Esophagus squamous epithelium (tissue), 5 donors: ENCODE results near the gene PLCH2. TPM values are rescaled to one million over a fixed set of nuclear protein-coding genes. Genes with fewer than 3 reads are reported as not detected.
"Not testable (repeated sequence)": the region's sequence is repeated elsewhere in the genome, so short reads cannot be mapped to it uniquely, and the experiment has no call there.

Experiments
- DNase-seq: peaks from one replicate; lab custom pipeline; 2025; lab: John Stamatoyannopoulos, UW
- H3K27ac ChIP-seq, 4 donors: fragments of 200-600 bp; sonication (generic); one replicate each; pipeline ENCODE4 v1.5.1; 2016 to 2019; ENCODE audit warnings: mild to moderate bottlenecking in 1 of 4
- H3K27me3 ChIP-seq, 4 donors: fragments of 200-600 bp; sonication (generic); 1 replicate in 3 of 4; 2 replicates in 1 of 4; pipeline versions ENCODE4 v1.5.1 to v1.6.0; 2017 to 2021; ENCODE audit warnings: antibody characterized with exemption in 1 of 4
- H3K36me3 ChIP-seq, 3 donors: fragments of 200-600 bp; sonication (generic); one replicate each; pipeline ENCODE4 v1.5.1; 2016 to 2019
- H3K4me1 ChIP-seq, 3 donors: fragments of 200-600 bp; sonication (generic); one replicate each; pipeline ENCODE4 v1.5.1; 2017 to 2019
- H3K4me3 ChIP-seq, 4 donors: fragments of 200-600 bp; sonication (generic); 1 replicate in 3 of 4; 2 replicates in 1 of 4; pipeline ENCODE4 v1.5.1; 2016 to 2019; ENCODE audit warnings: mild to moderate bottlenecking in 2 of 4, moderate library complexity in 1 of 4
- H3K9me3 ChIP-seq, 3 donors: fragments of 200-600 bp; sonication (generic); one replicate each; pipeline ENCODE4 v1.5.1; 2016 to 2019
- POLR2A ChIP-seq, 4 donors: fragments of 450-650 bp; IDR thresholded peaks; one replicate each; pipeline ENCODE4 v1.6.1; 2017; ENCODE audit warnings: antibody characterized with exemption in 4 of 4, mild to moderate bottlenecking in 4 of 4, moderate library complexity in 3 of 4
- WGBS, 2 donors: methylation state at CpG; one replicate each; pipeline ENCODE4 v1.1.5; 2018; 5-methylcytosine and 5-hydroxymethylcytosine counted together
- intact Hi-C: fragments of 100-400 bp; cut with DNase I; formaldehyde crosslinking; loops from one replicate; pipeline ENCODE4 v1.15.0; 2022
- total RNA-seq, 4 donors: library from RNA; depleted of rRNA; stranded (reverse); fragments of >200 nt; gene quantifications; one replicate each; pipeline ENCODE4 v1.1.0, GENCODE V29; 2016
- TF ChIP-seq, protein P1 (sequence below), 6 experiments: fragments of 450-650 bp in 4 of 6; fragments of 200-600 bp in 2 of 6; sonication (generic) in 2 of 6; IDR thresholded peaks; one replicate each; pipeline ENCODE4 v1.5.1; 2016 to 2019; ENCODE audit warnings: antibody characterized with exemption in 6 of 6, mild to moderate bottlenecking in 4 of 6, moderate library complexity in 4 of 6
- donor health status: DM: yes; HTN: yes; CAD: no.

The PLCH2 gene
- total RNA-seq, 4 donors from 2014 or later = 26.1 to 34.3 (median 31.5) TPM

DNA sequence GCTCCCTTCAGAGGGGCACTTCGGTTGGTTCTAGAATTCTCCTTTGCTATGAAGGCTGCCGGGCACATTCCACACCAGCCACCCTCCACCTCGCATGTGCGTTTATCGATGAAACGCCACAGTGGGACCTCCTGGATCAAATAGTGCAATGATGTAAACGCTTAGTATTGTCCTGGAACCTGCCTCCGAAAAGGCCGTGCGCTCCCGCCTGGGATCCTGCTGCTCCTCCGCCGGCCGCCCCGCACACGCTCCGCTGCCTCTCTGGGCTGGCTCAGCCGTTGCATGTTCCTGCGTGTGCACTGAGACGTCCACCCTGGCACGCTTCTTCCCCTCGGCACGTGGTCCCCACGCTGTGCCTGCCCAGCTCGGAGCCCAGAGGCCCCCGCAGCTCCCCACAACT lies 76.1 kb downstream of the PLCH2 start:
- no peaks in the 10 kb centered on the region for H3K36me3 ChIP-seq
- DNase-seq = no peak
- no peak overlapping the region for H3K4me3 ChIP-seq
- WGBS, 2 donors = 64 to 81% methylated on average over 16 to 19 of the region's 26 CpGs
- intact Hi-C loops = no loop called here
- no peak overlapping the region for H3K27ac ChIP-seq
- no peak for TF ChIP-seq POLR2A (IDR thresholded peaks at IDR 0.05)
- H3K4me1 ChIP-seq = peaks cover 37 to 66% (median 43%) of the 10 kb centered on the region in 3 donors
- H3K9me3 ChIP-seq = no peaks in the 10 kb centered on the region
- no peaks in the 10 kb centered on the region for H3K27me3 ChIP-seq

DNA sequence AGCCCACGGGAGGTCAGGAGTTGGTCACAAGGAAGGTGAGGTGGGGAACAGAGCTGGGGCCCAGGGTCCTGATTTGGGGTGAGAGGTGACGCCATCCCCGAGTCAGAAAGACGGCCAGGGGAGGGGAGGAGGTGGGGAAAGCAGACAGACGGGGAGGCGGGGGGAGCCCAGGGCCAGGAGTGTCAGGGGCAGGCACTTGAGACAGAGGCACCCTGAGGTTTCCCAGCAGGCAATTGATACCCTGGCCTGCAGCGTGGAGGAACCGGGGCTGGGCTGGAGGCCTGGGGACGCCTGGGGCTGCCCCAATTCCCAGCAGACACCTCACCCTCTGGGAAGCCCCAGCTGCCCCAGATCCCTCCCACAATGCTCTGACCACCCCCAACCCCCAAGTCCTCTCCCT lies 77.0 kb downstream of the PLCH2 start:
- H3K27me3 ChIP-seq, H3K9me3 ChIP-seq, H3K36me3 ChIP-seq, intact Hi-C loops, H3K27ac ChIP-seq, DNase-seq, H3K4me3 ChIP-seq: not testable (repeated sequence)
- peaks cover 34 to 66% (median 43%) of the 10 kb centered on the region in 3 donors for H3K4me1 ChIP-seq
- WGBS, 2 donors = no CpG with 5 or more reads among the region's 9 CpGs

DNA sequence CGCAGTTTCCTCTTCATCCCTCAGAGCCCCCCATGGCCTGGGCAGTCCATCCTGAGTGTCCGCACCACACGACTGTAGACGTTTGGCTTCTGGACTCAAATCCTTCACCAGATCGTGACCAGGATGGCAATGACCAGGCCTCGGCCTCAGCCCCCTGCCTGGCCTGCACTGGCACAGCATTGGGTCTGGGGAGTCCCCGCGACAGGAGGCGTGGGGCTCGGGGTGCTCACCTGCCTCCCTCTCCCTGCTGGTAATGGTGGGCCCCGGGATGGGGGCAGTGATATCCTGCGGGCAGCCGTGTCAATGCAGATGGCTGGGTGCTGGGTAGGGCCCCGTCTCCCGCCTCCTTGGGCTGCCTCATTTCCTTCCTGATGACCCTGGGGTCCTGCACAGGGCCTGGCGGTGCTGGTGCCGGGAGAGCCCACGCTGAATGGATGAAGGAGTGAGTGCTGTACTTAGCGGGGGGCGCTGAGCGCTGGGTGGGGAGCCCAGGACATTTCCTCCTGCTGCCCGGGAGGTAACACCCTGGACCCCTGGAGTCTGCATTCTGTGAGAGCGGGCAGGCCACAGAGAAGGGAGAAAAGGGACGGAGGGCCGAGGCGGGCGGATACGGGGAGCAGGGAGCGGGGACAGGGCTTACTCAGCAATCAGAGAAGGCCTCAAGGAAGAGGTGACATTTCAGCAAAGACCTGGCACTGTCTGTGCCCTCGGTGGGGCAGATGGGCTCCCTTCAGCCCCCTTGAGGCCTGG lies 78.0 kb downstream of the PLCH2 start:
- 78 to 83% methylated on average over 4 to 13 of the region's 30 CpGs for WGBS, 2 donors
- Histone ChIP-seq H3K9me3 (no peaks in the 10 kb centered on the region), H3K36me3 (peaks cover 0 to 10% (median 5%) of the 10 kb centered on the region in 3 donors), H3K4me1 (peaks cover 26 to 66% (median 41%) of the 10 kb centered on the region in 3 donors), H3K27ac (peak overlapping the region in 3 of 4 donors; percentile 28 to 90 (median 89)), H3K27me3 (no peaks in the 10 kb centered on the region), H3K4me3 (no peak overlapping the region)
- TF ChIP-seq, protein P1, sequence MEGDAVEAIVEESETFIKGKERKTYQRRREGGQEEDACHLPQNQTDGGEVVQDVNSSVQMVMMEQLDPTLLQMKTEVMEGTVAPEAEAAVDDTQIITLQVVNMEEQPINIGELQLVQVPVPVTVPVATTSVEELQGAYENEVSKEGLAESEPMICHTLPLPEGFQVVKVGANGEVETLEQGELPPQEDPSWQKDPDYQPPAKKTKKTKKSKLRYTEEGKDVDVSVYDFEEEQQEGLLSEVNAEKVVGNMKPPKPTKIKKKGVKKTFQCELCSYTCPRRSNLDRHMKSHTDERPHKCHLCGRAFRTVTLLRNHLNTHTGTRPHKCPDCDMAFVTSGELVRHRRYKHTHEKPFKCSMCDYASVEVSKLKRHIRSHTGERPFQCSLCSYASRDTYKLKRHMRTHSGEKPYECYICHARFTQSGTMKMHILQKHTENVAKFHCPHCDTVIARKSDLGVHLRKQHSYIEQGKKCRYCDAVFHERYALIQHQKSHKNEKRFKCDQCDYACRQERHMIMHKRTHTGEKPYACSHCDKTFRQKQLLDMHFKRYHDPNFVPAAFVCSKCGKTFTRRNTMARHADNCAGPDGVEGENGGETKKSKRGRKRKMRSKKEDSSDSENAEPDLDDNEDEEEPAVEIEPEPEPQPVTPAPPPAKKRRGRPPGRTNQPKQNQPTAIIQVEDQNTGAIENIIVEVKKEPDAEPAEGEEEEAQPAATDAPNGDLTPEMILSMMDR (IDR thresholded peaks at IDR 0.05) = no peak
- no peak for TF ChIP-seq POLR2A (IDR thresholded peaks at IDR 0.05)
- no peak for DNase-seq
- intact Hi-C loops = no loop called here

DNA sequence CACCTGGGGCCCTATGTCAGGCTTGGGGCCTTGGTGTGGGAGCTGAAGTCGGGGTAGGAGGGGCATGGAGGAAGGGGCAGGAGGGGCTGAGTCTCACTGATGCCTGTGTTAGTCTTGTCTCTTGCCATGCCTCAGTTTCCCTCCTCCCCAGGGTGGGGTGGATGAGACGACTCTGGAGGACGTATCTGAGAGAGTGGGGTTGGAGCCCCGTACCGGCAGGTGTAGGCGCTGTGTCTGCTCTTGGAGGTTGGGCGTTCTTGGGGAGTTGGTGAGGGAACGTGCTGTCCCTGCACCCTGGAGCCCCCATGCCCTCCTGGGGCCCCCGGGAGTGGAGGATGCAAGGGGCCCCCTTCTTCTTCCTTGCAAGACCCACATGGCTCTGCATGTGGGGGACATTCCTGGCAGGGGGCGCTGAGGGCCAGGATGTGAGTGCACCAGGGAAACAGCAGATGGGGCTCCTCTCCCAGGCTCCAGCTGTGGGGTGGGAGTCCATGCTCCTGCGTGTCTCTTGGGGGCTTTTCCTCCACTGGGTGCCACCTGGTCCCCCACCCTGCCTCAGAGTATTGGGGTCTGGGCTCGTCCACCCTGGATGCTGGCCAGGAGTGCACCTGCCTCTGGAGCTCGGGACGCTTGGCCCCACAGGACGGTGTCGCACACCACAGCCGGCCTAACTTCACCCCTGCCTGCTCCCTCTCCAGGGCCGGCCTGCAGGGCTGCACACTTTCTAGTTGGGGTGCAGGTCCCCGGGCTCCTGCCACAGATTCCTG lies 78.7 kb downstream of the PLCH2 start:
- Histone ChIP-seq H3K36me3 (peaks cover 0 to 18% (median 12%) of the 10 kb centered on the region in 3 donors), H3K27me3 (no peaks in the 10 kb centered on the region), H3K4me3 (peak overlapping the region in 3 of 4 donors; percentile 55 to 79 (median 71)), H3K27ac (peak overlapping the region; percentile 89 to 96 (median 90)), H3K9me3 (no peaks in the 10 kb centered on the region), H3K4me1 (peaks cover 22 to 66% (median 34%) of the 10 kb centered on the region in 3 donors)
- DNase-seq = no peak
- no peak for TF ChIP-seq POLR2A (IDR thresholded peaks at IDR 0.05)
- TF ChIP-seq, protein P1 (IDR thresholded peaks at IDR 0.05) = peak; percentile 12 to 62 (median 34)
- 33 to 59% methylated on average over 3 to 13 of the region's 19 CpGs for WGBS, 2 donors
- intact Hi-C loops = no loop called here

Other genes starting within 250 kb of the PLCH2 start
- gene SKI, start 248.0 kb upstream of the PLCH2 start, total RNA-seq = 10 to 100 TPM; 18.2 to 38.8 (median 25.2) TPM
- 10 to 100 TPM in 1 of 4 donors, 1 to 10 TPM in 3; 6.7 to 10.8 (median 7.0) TPM for gene MORN1, start 84.7 kb upstream of the PLCH2 start, total RNA-seq
- 100 to 1,000 TPM in 1 of 4 donors, 10 to 100 TPM in 3; 63.3 to 136 (median 75.7) TPM for gene RER1, start 84.4 kb upstream of the PLCH2 start, total RNA-seq
- 10 to 100 TPM; 23.2 to 33.2 (median 27.2) TPM for gene PEX10, start 63.7 kb upstream of the PLCH2 start, total RNA-seq
- 10 to 100 TPM; 11.8 to 29.1 (median 17.0) TPM for gene PANK4, start 50.3 kb downstream of the PLCH2 start, total RNA-seq
- gene HES5, start 54.0 kb downstream of the PLCH2 start, total RNA-seq = under 1 TPM in 3 of 4 donors, not detected in 1; 0.35 to 0.76 (median 0.70) TPM
- 10 to 100 TPM; 13.8 to 39.5 (median 19.6) TPM for gene TNFRSF14, start 80.1 kb downstream of the PLCH2 start, total RNA-seq
- 10 to 100 TPM in 3 of 4 donors, 1 to 10 TPM in 1; 8.2 to 33.9 (median 11.3) TPM for gene PRXL2B, start 110.5 kb downstream of the PLCH2 start, total RNA-seq
- 1 to 10 TPM in 1 of 4 donors, not detected in 3; 3.1 TPM for gene MMEL1, start 156.7 kb downstream of the PLCH2 start, total RNA-seq